GM21381 (cell line): ENCODE results near the gene RHBDL1.
A peak's percentile ranks its signal among the peaks of the same experiment; 100 is the strongest.

Experiments used
- ATAC-seq: cut with Tn5 transposase; IDR thresholded peaks from one replicate; pipeline ENCODE4 v1.9.1; 2021; ENCODE audit warnings: mild to moderate bottlenecking, moderate library complexity; ENCODE audit not compliant: unreplicated experiment

Gene RHBDL1

GRCh38 chr16:716768-717325 lies 41.4 kb downstream of the RHBDL1 start:
- no peak for ATAC-seq

GRCh38 chr16:717450-718245 lies 42.2 kb downstream of the RHBDL1 start:
- ATAC-seq: no peak

- ATAC-seq: no peak
These were observed 42.9 kb downstream of the RHBDL1 start for GRCh38 chr16:718389-718788.

- ATAC-seq: no peak
These were observed 43.5 kb downstream of the RHBDL1 start for GRCh38 chr16:718922-719321.

- ATAC-seq: no peak
These were observed 44.5 kb downstream of the RHBDL1 start for GRCh38 chr16:719815-720446.

GRCh38 chr16:720447-720989 lies 45.0 kb downstream of the RHBDL1 start:
- ATAC-seq: peak; percentile 16

GRCh38 chr16:720990-721764 lies 45.7 kb downstream of the RHBDL1 start, which contains the start of gene ANTKMT:
ANTKMT (plus strand) TSS chr16:721146; CDS start chr16:721275, 129 bp downstream.
- peak; percentile 68 for ATAC-seq

- ATAC-seq: no peak
These were observed 46.5 kb downstream of the RHBDL1 start for GRCh38 chr16:721765-722540.

- no peak for ATAC-seq
These were observed 47.6 kb downstream of the RHBDL1 start for GRCh38 chr16:722835-723633.

GRCh38 chr16:723695-724094 lies 48.2 kb downstream of the RHBDL1 start:
- ATAC-seq: no peak

GRCh38 chr16:724188-725040 lies 48.9 kb downstream of the RHBDL1 start:
- ATAC-seq: no peak

GRCh38 chr16:725041-725376 lies 49.5 kb downstream of the RHBDL1 start:
- no peak for ATAC-seq

- ATAC-seq: no peak
These were observed 50.2 kb downstream of the RHBDL1 start for GRCh38 chr16:725463-726187.

- ATAC-seq: no peak
These were observed 50.6 kb downstream of the RHBDL1 start for GRCh38 chr16:726188-726437.

- peak; percentile 37 for ATAC-seq
These were observed 51.2 kb downstream of the RHBDL1 start, which contains the start of the genes CCDC78 and HAGHL for GRCh38 chr16:726438-727290. CCDC78 (minus strand) TSS chr16:726443; CDS start chr16:726367, 76 bp downstream. HAGHL (plus strand) TSS chr16:727106; CDS start chr16:727510, 404 bp downstream.

- peak; percentile 15 for ATAC-seq
These were observed 52.0 kb downstream of the RHBDL1 start for GRCh38 chr16:727291-727977.
